Liver (tissue), 9 donors: Measurements from ENCODE around the gene MCU. TPM values are rescaled to one million over a fixed set of nuclear protein-coding genes. Genes with fewer than 3 reads are reported as not detected.
"Not testable (repeated sequence)": the region's sequence is repeated elsewhere in the genome, so short reads cannot be mapped to it uniquely, and the experiment has no call there.

ENCODE experiments used
- DNase-seq: peaks from one replicate; pipeline ENCODE4 v3.0.0-alpha.2; 2017; ENCODE audit warnings: low spot score
- H3K27ac ChIP-seq, 2 donors: one replicate each; pipeline ENCODE4 v1.7.0; 2013; ENCODE audit warnings: inconsistent platforms in 2 of 2, low read length in 2 of 2, control low read depth in 1 of 2, low read depth in 1 of 2, mild to moderate bottlenecking in 1 of 2
- H3K27me3 ChIP-seq, 4 donors: one replicate each; pipeline versions ENCODE4 v1.6.1 to v1.7.0; 2013; ENCODE audit warnings: low read length in 3 of 4, inconsistent platforms in 1 of 4, mild to moderate bottlenecking in 1 of 4, moderate library complexity in 1 of 4; ENCODE audit not compliant: control insufficient read depth in 4 of 4, insufficient read depth in 4 of 4
- H3K36me3 ChIP-seq, 4 donors: one replicate each; pipeline versions ENCODE4 v1.6.1 to v1.7.0; 2013; ENCODE audit warnings: low read length in 3 of 4, mild to moderate bottlenecking in 3 of 4, low read depth in 1 of 4, moderate library complexity in 1 of 4; ENCODE audit not compliant: control insufficient read depth in 4 of 4, insufficient read depth in 3 of 4
- H3K4me1 ChIP-seq, 4 donors: one replicate each; pipeline versions ENCODE4 v1.6.1 to v1.7.0; 2013; ENCODE audit warnings: low read length in 3 of 4, mild to moderate bottlenecking in 3 of 4, moderate library complexity in 1 of 4; ENCODE audit not compliant: control insufficient read depth in 4 of 4, insufficient read depth in 4 of 4
- H3K4me3 ChIP-seq, 3 donors: one replicate each; pipeline versions ENCODE4 v1.6.1 to v1.7.0; 2013; ENCODE audit warnings: low read length in 3 of 3, control low read depth in 1 of 3, low read depth in 1 of 3, mild to moderate bottlenecking in 1 of 3
- H3K9ac ChIP-seq, 2 donors: one replicate each; pipeline ENCODE4 v1.7.0; 2013; ENCODE audit warnings: low read length in 2 of 2, mild to moderate bottlenecking in 2 of 2, moderate library complexity in 2 of 2, control low read depth in 1 of 2, low read depth in 1 of 2
- H3K9me3 ChIP-seq, 4 donors: one replicate each; pipeline versions ENCODE4 v1.6.1 to v1.7.0; 2013; ENCODE audit warnings: low read length in 3 of 4; ENCODE audit not compliant: control insufficient read depth in 4 of 4
- ATF3 ChIP-seq: IDR thresholded peaks from 2 replicates; pipeline ENCODE4 v1.6.1; 2016; ENCODE audit warnings: antibody characterized with exemption
- CTCF ChIP-seq: fragments of 150-350 bp; IDR thresholded peaks from 2 replicates; pipeline ENCODE4 v1.5.1; 2017; ENCODE audit warnings: improper control_type of control experiment, low read depth, low read length; ENCODE audit not compliant: missing input control
- MAX ChIP-seq: IDR thresholded peaks from 2 replicates; pipeline ENCODE4 v1.6.1; 2016; ENCODE audit warnings: antibody characterized with exemption
- REST ChIP-seq: IDR thresholded peaks from 2 replicates; pipeline ENCODE4 v1.6.1; 2016; ENCODE audit warnings: antibody characterized with exemption, mild to moderate bottlenecking
- SP1 ChIP-seq: IDR thresholded peaks from 2 replicates; pipeline ENCODE4 v1.6.1; 2018; ENCODE audit warnings: antibody characterized with exemption, mild to moderate bottlenecking
- YY1 ChIP-seq: IDR thresholded peaks from 2 replicates; pipeline ENCODE4 v1.6.1; 2016; ENCODE audit warnings: antibody characterized with exemption, mild to moderate bottlenecking
- ZBTB33 ChIP-seq: IDR thresholded peaks from 2 replicates; pipeline ENCODE4 v1.6.1; 2016; ENCODE audit warnings: antibody characterized with exemption
- WGBS: extraction: QIAGEN DNeasy Blood & Tissue Kit; methylation state at CpG from one replicate; pipeline ENCODE4 v1.1.7; 2013; 5-methylcytosine and 5-hydroxymethylcytosine counted together
- polyA plus RNA-seq, 2 donors: library from polyadenylated mRNA; stranded (reverse) in 1 of 2; unstranded in 1 of 2; fragments of 200-250 nt in 1 of 2; fragments of >200 nt in 1 of 2; fragmentation: Nextera tagmentation in 1 of 2; extraction: Ambion mirVana in 1 of 2; gene quantifications; one replicate each; pipeline versions ENCODE4 v1.2.1 to v1.2.3, GENCODE V29; 2013 to 2015
- total RNA-seq, 2 donors: library from RNA; depleted of rRNA; stranded (reverse); fragments of >200 nt; gene quantifications; one replicate each; pipeline ENCODE4 v1.2.3, GENCODE V29; 2014
- donor health status: healthy.
- donor health status: healthy.
- donor health status: healthy.
- donor health status: healthy.
- donor health status: healthy.

The MCU gene
- total and polyA plus RNA-seq, 4 donors = 6.4 to 13.0 (median 8.8) TPM

GRCh38 chr10:72898616-72899015 is 206.7 kb downstream of the MCU start:
- H3K27ac ChIP-seq = no peak overlapping the region
- no peak overlapping the region for H3K4me3 ChIP-seq
- DNase-seq = no peak
- 87% methylated on average over 10 of the region's 10 CpGs for WGBS
- no peaks in the 10 kb centered on the region for H3K27me3 ChIP-seq
- H3K9ac ChIP-seq = no peak overlapping the region
- no peaks in the 10 kb centered on the region for H3K9me3 ChIP-seq
- no peaks in the 10 kb centered on the region for H3K36me3 ChIP-seq
- no peaks in the 10 kb centered on the region for H3K4me1 ChIP-seq
- no peak for TF ChIP-seq CTCF
- no peak for TF ChIP-seq MAX
- no peak for TF ChIP-seq ATF3

GRCh38 chr10:72899545-72899944 is 207.6 kb downstream of the MCU start:
- Histone ChIP-seq H3K4me1 (no peaks in the 10 kb centered on the region), H3K36me3 (no peaks in the 10 kb centered on the region), H3K4me3 (no peak overlapping the region), H3K9ac (no peak overlapping the region), H3K9me3 (no peaks in the 10 kb centered on the region), H3K27me3 (no peaks in the 10 kb centered on the region), H3K27ac (no peak overlapping the region)
- 86% methylated on average over 1 of the region's 1 CpG for WGBS
- DNase-seq = no peak
- TF ChIP-seq ZBTB33 (no peak), SP1 (no peak), YY1 (no peak), REST (no peak), CTCF (no peak)

- DNase-seq, H3K9ac ChIP-seq, H3K36me3 ChIP-seq, H3K27ac ChIP-seq, H3K9me3 ChIP-seq, H3K4me3 ChIP-seq, H3K27me3 ChIP-seq, H3K4me1 ChIP-seq: not testable (repeated sequence)
- 83% methylated on average over 15 of the region's 15 CpGs for WGBS
These were observed 212.1 kb downstream of the MCU start for GRCh38 chr10:72903941-72904446.
